Measurements from ENCODE around the gene CDH4. TPM values are rescaled to one million over a fixed set of nuclear protein-coding genes. Genes with fewer than 3 reads are reported as not detected.

Gene CDH4
- total and polyA plus RNA-seq, 2 of the 4 experiments (the other 2 are of a cell fraction), result 1.6 to 3.5 TPM

GRCh38 chr20:61443443-61444126 is 191.5 kb downstream of the CDH4 start:
- Histone ChIP-seq H4K8ac (ENCODE audit: low read depth in 2 of 2, low read length in 2 of 2) (no peak overlapping the region), H3K23ac (ENCODE audit: low read depth, low read length) (no peak overlapping the region), H4K91ac (ENCODE audit: insufficient read depth, low read depth, low read length) (no peak overlapping the region), H2BK5ac (ENCODE audit: low read depth, low read length, poor library complexity, severe bottlenecking) (peak overlapping the region; percentile 23), H3K36me3 (ENCODE audit: control insufficient read depth, insufficient read depth, low read length) (no peaks in the 10 kb centered on the region), H3K27ac (ENCODE audit: insufficient read depth, low read length) (no peak overlapping the region), H3K4me3 (ENCODE audit: insufficient read depth, low read depth, low read length) (no peak overlapping the region), H3K9me1 (ENCODE audit: insufficient read depth, low read length) (no peaks in the 10 kb centered on the region), H4K20me1 (ENCODE audit: insufficient read depth, low read length) (no peaks in the 10 kb centered on the region), H3K4me2 (ENCODE audit: low read depth, low read length) (no peak overlapping the region), H3K56ac (ENCODE audit: extremely low read depth, insufficient read depth, low read length) (no peak overlapping the region), H2AK9ac (replicated peaks; ENCODE audit: low read depth, low read length, poor library complexity) (no peak overlapping the region), H2AK5ac (ENCODE audit: low read depth, low read length) (no peak overlapping the region), H3K18ac (ENCODE audit: low read depth, low read length) (no peak overlapping the region), H2BK120ac (ENCODE audit: low read depth, low read length) (no peak overlapping the region), H3K27me3 (ENCODE audit: control insufficient read depth, insufficient read depth, low read length) (peaks cover 3% of the 10 kb centered on the region), H3K9me3 (ENCODE audit: control insufficient read depth, insufficient read depth, low read length) (no peaks in the 10 kb centered on the region), H3K14ac (replicated peaks; ENCODE audit: low read depth, low read length) (no peak overlapping the region), H3K9ac (ENCODE audit: low read depth, low read length) (no peak overlapping the region), H4K5ac (ENCODE audit: low read depth, low read length) (no peak overlapping the region), H3K4ac (ENCODE audit: low read depth, low read length) (no peak overlapping the region), H3K4me1 (ENCODE audit: control insufficient read depth, insufficient read depth, low read length) (0 out of 2 replicates have a peak, but pooled peaks cover 2% of the 10 kb centered on the region), H2BK15ac (ENCODE audit: low read depth, low read length) (no peak overlapping the region), H2AFZ (replicated peaks; ENCODE audit: low read length, poor library complexity) (no peak overlapping the region), H2BK20ac (ENCODE audit: low read depth, low read length) (no peak overlapping the region), H3K79me1 (ENCODE audit: low read depth in 1 of 2, low read length in 2 of 2) (no peaks in the 10 kb centered on the region; a peak in 1 of 4 replicates)
- POLR2A ChIA-PET (ENCODE audit: unreplicated experiment), result no interaction called here
- intact Hi-C loops (cut with micrococcal nuclease), result no loop called here
- 75% methylated on average over 7 of the region's 12 CpGs; no CpG with 5 or more reads in 1 of the 2 experiments for WGBS, 2 experiments (ENCODE audit: extremely low coverage in 2 of 2, insufficient read length in 1 of 2)
- ATAC-seq (ENCODE audit: low read depth) (no peak), DNase-seq (peak; percentile 48)
- in situ Hi-C loops (cut with MboI; ENCODE audit: low sequenced_read_pairs), result no loop called here
- dilution Hi-C loops (cut with HindIII; ENCODE audit: low sequenced_read_pairs, unreplicated experiment), result no loop called here
- TF ChIP-seq SMC3 (IDR thresholded peaks at IDR 0.05; ENCODE audit: low read depth, low read length) (no peak), POLR2A (IDR thresholded peaks at IDR 0.05; ENCODE audit: low read depth, low read length) (no peak), MAFK (IDR thresholded peaks at IDR 0.05; ENCODE audit: low read depth, low read length) (no peak), RCOR1 (IDR thresholded peaks at IDR 0.05; ENCODE audit: insufficient replicate concordance, low read length) (no peak), USF2 (IDR thresholded peaks at IDR 0.05; ENCODE audit: low read depth, low read length) (no peak), CEBPB (IDR thresholded peaks at IDR 0.05; ENCODE audit: low read depth, low read length) (no peak)
- BruUV-seq (replicated peaks), result no TSS peak
- CTCF ChIA-PET, result no interaction called here

Data from IMR-90 (cell line).